Progenitor cell of endocrine pancreas (in vitro differentiated cells): ENCODE measurements around the gene DCXR. TPM values are rescaled to one million over a fixed set of nuclear protein-coding genes. Genes with fewer than 3 reads are reported as not detected.

ENCODE experiments used
- DNase-seq: peaks from one replicate; pipeline ENCODE4 v3.0.0; 2021; ENCODE audit warnings: low spot score; ENCODE audit not compliant: unreplicated experiment
- H3K27ac Mint-ChIP-seq: 2 replicates; pipeline ENCODE4 v1.8.0; 2021; ENCODE audit warnings: mild to moderate bottlenecking, moderate library complexity, mixed read lengths
- H3K27me3 Mint-ChIP-seq: 2 replicates; pipeline ENCODE4 v1.8.0; 2021; ENCODE audit warnings: mixed read lengths
- H3K36me3 Mint-ChIP-seq: 2 replicates; pipeline ENCODE4 v1.8.0; 2022; ENCODE audit warnings: mixed read lengths; ENCODE audit not compliant: insufficient read depth
- H3K4me1 Mint-ChIP-seq: 2 replicates; pipeline ENCODE4 v1.8.0; 2021; ENCODE audit warnings: low read depth, mixed read lengths
- H3K4me3 Mint-ChIP-seq: 2 replicates; pipeline ENCODE4 v1.8.0; 2021; ENCODE audit warnings: low read depth, mild to moderate bottlenecking, moderate library complexity, mixed read lengths
- H3K9me3 Mint-ChIP-seq: 2 replicates; pipeline ENCODE4 v1.8.0; 2021; ENCODE audit warnings: low read depth, mixed read lengths
- CTCF ChIP-seq: fragments of 200-600 bp; sonication (generic); IDR thresholded peaks from one replicate; pipeline ENCODE4 v1.5.0; 2021; ENCODE audit warnings: antibody characterized with exemption, mild to moderate bottlenecking; ENCODE audit not compliant: unreplicated experiment
- total RNA-seq: library from RNA; stranded (reverse); gene quantifications from 2 replicates; pipeline ENCODE4 v1.2.1, GENCODE V29; 2021

DCXR gene
- total RNA-seq, 1 donor from 2014 or later, result 72.2 TPM

GRCh38 chr17:82050152-82050760 is 12.8 kb upstream of the DCXR start:
- Mint-ChIP-seq H3K4me1 (peaks cover 9% of the 10 kb centered on the region), H3K9me3 (no peaks in the 10 kb centered on the region), H3K27ac (peak overlapping the region; percentile 91), H3K36me3 (peaks cover 10% of the 10 kb centered on the region), H3K27me3 (no peaks in the 10 kb centered on the region), H3K4me3 (peak overlapping the region; percentile 88)
- TF ChIP-seq CTCF, result no peak
- no peak for DNase-seq

- Mint-ChIP-seq H3K27ac (no peak overlapping the region), H3K27me3 (no peaks in the 10 kb centered on the region), H3K9me3 (no peaks in the 10 kb centered on the region), H3K36me3 (peaks cover 10% of the 10 kb centered on the region), H3K4me3 (no peak overlapping the region), H3K4me1 (peaks cover 9% of the 10 kb centered on the region)
- no peak for DNase-seq
- no peak for TF ChIP-seq CTCF
Observed at GRCh38 chr17:82049521-82049971, 12.0 kb upstream of the DCXR start.

GRCh38 chr17:82049106-82049505 is 11.6 kb upstream of the DCXR start:
- Mint-ChIP-seq H3K36me3 (peaks cover 10% of the 10 kb centered on the region), H3K27ac (no peak overlapping the region), H3K4me1 (peaks cover 9% of the 10 kb centered on the region), H3K4me3 (no peak overlapping the region), H3K27me3 (no peaks in the 10 kb centered on the region), H3K9me3 (no peaks in the 10 kb centered on the region)
- no peak for TF ChIP-seq CTCF
- no peak for DNase-seq

GRCh38 chr17:82048571-82048971 is 11.1 kb upstream of the DCXR start:
- no peak for TF ChIP-seq CTCF
- no peaks in the 10 kb centered on the region for H3K9me3 Mint-ChIP-seq
- peak overlapping the region; percentile 31 for H3K4me3 Mint-ChIP-seq
- peaks cover 9% of the 10 kb centered on the region for H3K4me1 Mint-ChIP-seq
- peaks cover 10% of the 10 kb centered on the region for H3K36me3 Mint-ChIP-seq
- no peaks in the 10 kb centered on the region for H3K27me3 Mint-ChIP-seq
- no peak for DNase-seq
- no peak overlapping the region for H3K27ac Mint-ChIP-seq

GRCh38 chr17:82047914-82048570 is 10.5 kb upstream of the DCXR start:
- no peak for DNase-seq
- peaks cover 10% of the 10 kb centered on the region for H3K36me3 Mint-ChIP-seq
- H3K27ac Mint-ChIP-seq, result no peak overlapping the region
- no peak overlapping the region for H3K4me3 Mint-ChIP-seq
- no peak for TF ChIP-seq CTCF
- no peaks in the 10 kb centered on the region for H3K27me3 Mint-ChIP-seq
- no peaks in the 10 kb centered on the region for H3K9me3 Mint-ChIP-seq
- H3K4me1 Mint-ChIP-seq, result peaks cover 7% of the 10 kb centered on the region
